GM20000 (cell line): ENCODE results near the gene CD247.
"Not testable (repeated sequence)": the region's sequence is repeated elsewhere in the genome, so short reads cannot be mapped to it uniquely, and the experiment has no call there.

ENCODE experiments used
- DNase-seq: peaks from one replicate; pipeline ENCODE4 v3.0.0; 2012; ENCODE audit warnings: low spot score
- CTCF ChIP-seq: IDR thresholded peaks from 2 replicates; pipeline ENCODE4 v1.5.1; 2012; ENCODE audit warnings: mild to moderate bottlenecking, control low read depth; ENCODE audit errors: extremely low read depth, missing control alignments

CD247 gene

DNA sequence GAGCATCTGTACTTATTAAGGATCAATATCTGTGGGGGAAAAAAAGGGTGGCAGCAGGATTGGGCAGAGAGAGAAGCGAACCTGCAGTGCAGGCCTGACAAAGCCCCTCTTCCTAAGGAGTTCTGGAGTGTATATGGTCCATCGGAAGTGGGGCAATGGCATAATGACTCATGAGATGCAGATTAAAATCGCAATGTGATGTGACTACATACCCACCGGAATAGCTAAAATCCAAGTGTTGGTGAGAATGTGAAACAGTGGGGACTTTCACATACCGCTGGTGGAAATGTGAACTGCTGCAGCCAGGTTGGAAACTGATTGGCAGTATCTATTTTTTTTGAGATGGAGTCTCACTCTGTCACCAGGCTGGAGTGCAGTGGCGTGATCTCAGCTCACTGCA lies 43.4 kb upstream of the CD247 start:
- no peak for DNase-seq
- no peak for TF ChIP-seq CTCF

GRCh38 chr1:167555971-167556714 lies 37.8 kb upstream of the CD247 start:
- TF ChIP-seq CTCF = peak; percentile 73
- DNase-seq = peak; percentile 78

- not testable (repeated sequence) for DNase-seq
These were observed 36.7 kb upstream of the CD247 start for GRCh38 chr1:167555072-167555471.

DNA sequence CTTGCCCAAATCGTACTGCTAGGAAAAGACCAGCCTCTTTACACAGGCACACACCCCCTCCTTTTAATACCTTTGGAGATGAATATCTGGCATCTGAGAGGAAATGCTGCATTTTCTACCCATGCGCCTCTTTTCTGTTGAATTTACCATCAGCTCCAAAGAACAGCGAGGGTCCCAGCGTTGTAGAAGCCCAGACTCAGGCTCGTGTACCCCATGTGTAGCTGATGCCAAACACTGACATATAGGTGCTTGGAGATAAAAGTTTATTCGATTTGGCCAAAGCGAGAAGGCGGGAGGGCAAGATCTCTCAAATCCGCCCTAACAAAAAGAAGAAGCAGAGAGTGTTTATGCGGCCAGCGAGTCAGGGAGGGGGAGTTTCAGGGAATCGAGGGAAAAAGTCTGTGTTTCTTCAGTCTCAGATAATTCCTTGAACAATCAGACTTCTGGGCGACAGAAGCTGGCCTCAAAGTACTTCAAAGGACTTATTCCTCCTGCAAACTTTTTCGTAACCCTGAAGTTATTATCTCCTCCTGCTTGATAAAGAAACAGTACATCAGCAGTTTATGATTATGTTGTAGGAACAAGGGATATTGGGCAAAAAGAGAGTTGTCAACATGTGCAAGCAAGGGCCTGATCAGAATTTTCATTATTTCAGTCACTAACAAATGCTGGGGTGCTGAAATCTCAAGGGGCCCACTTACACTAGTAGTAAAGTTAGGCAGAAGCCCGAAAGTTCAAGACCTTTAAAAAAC lies 35.9 kb upstream of the CD247 start:
- peak; percentile 25 for DNase-seq
- TF ChIP-seq CTCF = no peak

DNA sequence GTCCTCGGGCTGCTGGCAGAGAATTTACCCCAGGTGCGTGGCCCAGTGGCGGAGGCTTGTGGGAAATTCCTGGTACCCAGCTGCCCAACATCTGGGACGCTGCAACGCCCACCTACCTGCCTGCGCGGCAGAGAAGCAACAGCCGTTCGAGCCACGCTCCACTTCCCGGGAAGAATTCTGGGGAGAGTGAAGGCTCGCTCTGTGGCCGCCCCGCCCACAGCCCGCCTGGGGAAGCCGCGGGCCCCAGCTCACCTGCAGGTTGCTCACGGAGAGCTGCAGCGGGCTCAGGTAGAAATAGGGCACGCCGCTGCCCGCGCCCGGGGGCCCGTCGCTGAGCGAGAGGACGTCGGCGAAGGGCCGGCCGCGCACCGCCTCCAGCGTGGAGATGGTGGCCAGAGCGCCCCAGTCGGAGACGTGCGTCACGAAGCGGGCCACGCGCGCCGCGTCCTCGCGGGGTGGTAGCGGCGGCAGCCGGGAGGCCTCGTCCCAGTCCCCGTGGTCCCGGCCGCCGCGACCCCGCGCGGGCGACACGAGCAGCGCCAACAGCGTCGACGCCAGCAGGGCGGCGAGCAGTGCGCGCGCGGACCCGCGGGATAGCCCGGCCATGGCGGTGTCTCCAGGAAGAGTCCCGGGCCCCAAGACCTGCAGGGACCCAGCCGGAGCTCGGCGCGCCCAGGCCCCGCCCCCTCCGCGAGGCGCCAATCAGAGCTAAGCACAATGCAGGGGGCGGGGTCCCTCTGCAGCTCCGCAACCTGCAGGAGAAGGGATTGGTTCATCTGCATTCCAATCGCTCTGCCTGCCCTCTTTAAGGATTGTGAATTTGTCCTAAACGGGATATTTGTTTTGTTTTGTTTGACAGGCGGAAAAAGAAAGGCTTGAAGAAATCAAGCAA lies 35.1 kb upstream of the CD247 start, which contains the start of gene CREG1:
CREG1 (minus strand) TSS at position 627 of the 892 bp plus-strand sequence.
- no peak for TF ChIP-seq CTCF
- DNase-seq = peak; percentile 97

GRCh38 chr1:167551362-167551761 lies 33.0 kb upstream of the CD247 start:
- no peak for TF ChIP-seq CTCF
- DNase-seq = no peak

- no peak for DNase-seq
- TF ChIP-seq CTCF = no peak
These were observed 30.0 kb upstream of the CD247 start for GRCh38 chr1:167548059-167548932.
